A673 (cell line): Measurements from ENCODE around the gene BRSK2. TPM values are rescaled to one million over a fixed set of nuclear protein-coding genes. Genes with fewer than 3 reads are reported as not detected.

Experiments used
- BruUV-seq: library from RNA; stranded (reverse); fragments of 400-500 nt; replicated peaks from 2 replicates; lab custom pipeline; 2021; lab: Mats Ljungman, UMichigan
- CTCF ChIA-PET: fragments of 300-600 bp; sonication (Branson Sonifier 250); formaldehyde crosslinking; loops from one replicate; lab custom pipeline; 2022; ENCODE audit warnings: antibody characterized with exemption; lab: Charles Lee
- POLR2A ChIA-PET: fragments of 300-600 bp; sonication (Branson Sonifier 250); formaldehyde crosslinking; loops from one replicate; lab custom pipeline; 2022; ENCODE audit warnings: antibody characterized with exemption; ENCODE audit not compliant: low non-redundant PET; lab: Charles Lee
- DNase-seq: peaks from one replicate; pipeline ENCODE4 v3.0.0-alpha.2; 2015; ENCODE audit warnings: low spot score
- H3K27ac ChIP-seq: fragments of 200-600 bp; sonication (generic); 2 replicates; pipeline ENCODE4 v1.5.1; 2016; ENCODE audit warnings: mixed run types, low read depth, mild to moderate bottlenecking, mixed read lengths, antibody characterized with exemption, low read length; ENCODE audit not compliant: poor library complexity, severe bottlenecking
- H3K27me3 ChIP-seq: fragments of 200-600 bp; sonication (generic); replicated peaks from 2 replicates; pipeline ENCODE4 v1.6.1; 2017; ENCODE audit warnings: mixed run types, low read depth, mild to moderate bottlenecking, mixed read lengths, antibody characterized with exemption, low read length; ENCODE audit not compliant: insufficient read depth, poor library complexity
- H3K36me3 ChIP-seq: fragments of 200-600 bp; sonication (generic); 2 replicates; pipeline ENCODE4 v1.6.1; 2016; ENCODE audit warnings: mixed run types, mild to moderate bottlenecking, mixed read lengths, antibody characterized with exemption, low read length; ENCODE audit not compliant: insufficient read depth, poor library complexity, severe bottlenecking
- H3K4me1 ChIP-seq: fragments of 200-600 bp; sonication (generic); 2 replicates; pipeline ENCODE4 v1.6.1; 2017; ENCODE audit warnings: mixed run types, mild to moderate bottlenecking, mixed read lengths, antibody characterized with exemption, low read length; ENCODE audit not compliant: insufficient read depth, poor library complexity, severe bottlenecking
- H3K4me3 ChIP-seq: fragments of 200-600 bp; sonication (generic); 2 replicates; pipeline ENCODE4 v1.5.1; 2016; ENCODE audit warnings: low read depth, mixed run types, mild to moderate bottlenecking, mixed read lengths, low read length; ENCODE audit not compliant: poor library complexity, severe bottlenecking
- H3K9me3 ChIP-seq: fragments of 200-600 bp; sonication (generic); 2 replicates; pipeline ENCODE4 v1.6.1; 2016; ENCODE audit warnings: mixed run types, low read depth, mild to moderate bottlenecking, mixed read lengths, antibody characterized with exemption, low read length; ENCODE audit not compliant: poor library complexity, severe bottlenecking
- CTCF ChIP-seq: fragments of 300-800, 200-600 bp; sonication (generic); conservative IDR thresholded peaks from 2 replicates; pipeline ENCODE4 v1.5.1; 2017; ENCODE audit warnings: low read depth, mild to moderate bottlenecking, antibody characterized with exemption, low read length, moderate library complexity, mixed read lengths
- EZH2 ChIP-seq: fragments of 200-600 bp; sonication (generic); IDR thresholded peaks from 2 replicates; pipeline ENCODE4 v1.6.1; 2017; ENCODE audit warnings: borderline replicate concordance, low read depth, mild to moderate bottlenecking, mixed read lengths, antibody characterized with exemption, low read length; ENCODE audit not compliant: poor library complexity, severe bottlenecking
- intact Hi-C: fragments of 100-400 bp; cut with micrococcal nuclease; formaldehyde crosslinking; loops from one replicate; pipeline ENCODE4 v1.10.0; 2022; ENCODE audit not compliant: unreplicated experiment
- total RNA-seq: library from RNA; stranded (reverse); gene quantifications from 2 replicates; pipeline ENCODE4 v1.2.3, GENCODE V29; 2021

The BRSK2 gene
- total RNA-seq, 1 experiment from 2014 or later = 2.2 TPM

- Histone ChIP-seq H3K27me3 (no peaks in the 10 kb centered on the region), H3K9me3 (no peaks in the 10 kb centered on the region), H3K4me3 (no peak overlapping the region), H3K4me1 (no peaks in the 10 kb centered on the region), H3K36me3 (no peaks in the 10 kb centered on the region), H3K27ac (no peak overlapping the region)
- intact Hi-C loops = no loop called here
- ChIA-PET CTCF (no interaction called here), POLR2A (no interaction called here)
- no TSS peak for BruUV-seq
- no peak for DNase-seq
- TF ChIP-seq CTCF (no peak), EZH2 (no peak)
These were observed 48.7 kb downstream of the BRSK2 start for GRCh38 chr11:1438261-1438966.

GRCh38 chr11:1438967-1439330 is 49.2 kb downstream of the BRSK2 start:
- no peak for DNase-seq
- Histone ChIP-seq H3K4me3 (no peak overlapping the region), H3K9me3 (no peaks in the 10 kb centered on the region), H3K4me1 (no peaks in the 10 kb centered on the region), H3K27ac (no peak overlapping the region), H3K27me3 (no peaks in the 10 kb centered on the region), H3K36me3 (no peaks in the 10 kb centered on the region)
- intact Hi-C loops = no loop called here
- ChIA-PET CTCF (no interaction called here), POLR2A (no interaction called here)
- TF ChIP-seq CTCF (no peak), EZH2 (no peak)
- BruUV-seq = no TSS peak

GRCh38 chr11:1439341-1439740 is 49.6 kb downstream of the BRSK2 start:
- no TSS peak for BruUV-seq
- Histone ChIP-seq H3K27me3 (no peaks in the 10 kb centered on the region), H3K9me3 (no peaks in the 10 kb centered on the region), H3K36me3 (no peaks in the 10 kb centered on the region), H3K27ac (no peak overlapping the region), H3K4me3 (no peak overlapping the region), H3K4me1 (no peaks in the 10 kb centered on the region)
- TF ChIP-seq EZH2 (no peak), CTCF (no peak)
- intact Hi-C loops = no loop called here
- no peak for DNase-seq
- POLR2A ChIA-PET = no interaction called here
- CTCF ChIA-PET = no interaction called here
